ENCODE measurements around the gene DEXI. TPM values are rescaled to one million over a fixed set of nuclear protein-coding genes. Genes with fewer than 3 reads are reported as not detected.
A peak's percentile ranks its signal among the peaks of the same experiment; 100 is the strongest.

The DEXI gene
- total RNA-seq, 1 experiment from 2014 or later, result 52.8 TPM

DNA sequence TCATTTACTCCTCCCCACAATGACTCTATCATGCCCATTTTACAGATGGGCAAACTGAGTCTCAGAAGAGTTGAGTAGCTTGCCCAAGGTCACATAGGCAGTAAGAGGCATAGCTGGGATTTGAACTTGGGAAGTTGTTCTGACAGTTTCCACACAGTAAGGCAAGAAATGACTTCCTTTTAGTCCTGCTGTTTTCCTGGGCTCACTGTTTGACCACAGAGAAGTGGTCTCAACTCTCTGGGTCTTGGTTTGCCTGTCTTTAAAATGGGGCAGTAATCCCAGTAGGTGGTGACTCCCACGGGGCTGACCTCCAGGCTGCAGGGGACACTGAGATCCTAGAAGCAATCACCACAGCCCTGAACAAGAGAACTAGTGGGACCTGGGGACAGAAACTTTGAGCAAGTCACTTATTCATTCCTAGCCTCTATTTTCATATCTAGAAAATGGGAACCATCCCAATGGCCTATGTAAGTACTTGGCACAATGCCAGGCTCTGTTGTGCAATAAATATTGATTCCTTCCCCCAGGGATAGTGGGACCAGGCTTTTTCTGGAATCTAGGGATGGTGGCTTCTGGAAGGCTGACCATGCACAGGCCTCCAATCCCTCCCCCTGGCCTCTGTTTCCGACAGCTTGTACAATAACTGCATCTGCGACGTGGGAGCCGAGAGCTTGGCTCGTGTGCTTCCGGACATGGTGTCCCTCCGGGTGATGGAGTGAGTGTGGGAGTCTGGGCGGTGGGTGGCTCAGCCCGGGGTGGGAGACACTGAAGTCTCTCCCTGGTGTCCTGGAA lies 20.5 kb downstream of the DEXI start:
- DNase-seq (ENCODE audit: low read depth, low spot score), result no peak
- in situ Hi-C loops (cut with HindIII; ENCODE audit: low pct_unique_long_range_greater_than_20kb, low sequenced_read_pairs), result no loop called here

DNA sequence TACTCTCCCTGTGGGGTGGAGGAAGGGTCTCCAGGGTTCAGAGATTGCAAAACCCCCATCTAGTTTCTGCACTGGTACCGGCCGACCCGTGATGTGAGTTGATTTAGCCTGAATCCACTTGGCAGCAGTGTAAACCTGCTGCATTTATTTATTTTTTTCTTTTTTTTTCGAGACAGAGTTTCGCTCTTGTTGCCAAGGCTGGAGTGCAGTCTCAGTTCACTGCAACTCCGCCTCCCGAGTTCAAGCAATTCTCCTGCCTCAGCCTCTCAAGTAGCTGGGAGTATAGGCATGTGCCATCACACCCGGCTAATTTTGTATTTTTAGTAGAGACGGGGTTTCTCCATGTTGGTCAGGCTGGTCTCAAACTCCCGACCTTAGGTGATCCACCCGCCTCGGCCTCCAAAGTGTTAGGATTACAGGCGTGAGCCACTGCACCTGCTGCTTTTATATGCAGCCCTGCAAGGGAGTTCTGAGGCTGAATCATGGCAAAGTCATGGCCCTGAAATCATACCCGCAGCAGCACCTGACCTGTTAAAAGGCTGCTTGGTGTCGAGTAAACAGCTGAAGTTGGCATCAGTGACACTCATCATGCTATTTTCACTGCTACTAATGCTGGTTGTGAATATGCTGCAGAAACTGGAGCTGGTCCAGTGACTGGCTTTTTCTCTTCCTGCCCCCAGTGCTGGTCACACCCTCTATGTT lies 21.4 kb downstream of the DEXI start:
- DNase-seq (ENCODE audit: low read depth, low spot score), result no peak
- in situ Hi-C loops (cut with HindIII; ENCODE audit: low pct_unique_long_range_greater_than_20kb, low sequenced_read_pairs), result no loop called here

DNA sequence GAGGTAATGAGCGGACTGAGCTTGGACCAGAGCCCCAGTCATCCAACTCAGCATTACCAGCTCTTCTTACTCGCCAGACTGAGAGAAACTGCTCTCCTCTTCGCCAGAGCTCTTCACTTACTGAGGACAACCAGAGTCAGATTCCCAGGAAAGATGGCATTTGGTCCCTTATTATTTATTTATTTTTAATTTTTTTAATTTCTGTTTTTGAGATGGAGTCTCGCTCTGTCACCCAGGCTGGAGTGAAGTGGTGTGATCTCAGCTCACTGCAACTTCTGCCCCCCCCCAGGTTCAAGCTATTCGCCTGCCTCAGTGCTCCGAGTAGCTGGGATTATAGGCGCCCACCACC lies 23.3 kb downstream of the DEXI start:
- in situ Hi-C loops (cut with HindIII; ENCODE audit: low pct_unique_long_range_greater_than_20kb, low sequenced_read_pairs), result no loop called here
- no peak for DNase-seq (ENCODE audit: low read depth, low spot score)

DNA sequence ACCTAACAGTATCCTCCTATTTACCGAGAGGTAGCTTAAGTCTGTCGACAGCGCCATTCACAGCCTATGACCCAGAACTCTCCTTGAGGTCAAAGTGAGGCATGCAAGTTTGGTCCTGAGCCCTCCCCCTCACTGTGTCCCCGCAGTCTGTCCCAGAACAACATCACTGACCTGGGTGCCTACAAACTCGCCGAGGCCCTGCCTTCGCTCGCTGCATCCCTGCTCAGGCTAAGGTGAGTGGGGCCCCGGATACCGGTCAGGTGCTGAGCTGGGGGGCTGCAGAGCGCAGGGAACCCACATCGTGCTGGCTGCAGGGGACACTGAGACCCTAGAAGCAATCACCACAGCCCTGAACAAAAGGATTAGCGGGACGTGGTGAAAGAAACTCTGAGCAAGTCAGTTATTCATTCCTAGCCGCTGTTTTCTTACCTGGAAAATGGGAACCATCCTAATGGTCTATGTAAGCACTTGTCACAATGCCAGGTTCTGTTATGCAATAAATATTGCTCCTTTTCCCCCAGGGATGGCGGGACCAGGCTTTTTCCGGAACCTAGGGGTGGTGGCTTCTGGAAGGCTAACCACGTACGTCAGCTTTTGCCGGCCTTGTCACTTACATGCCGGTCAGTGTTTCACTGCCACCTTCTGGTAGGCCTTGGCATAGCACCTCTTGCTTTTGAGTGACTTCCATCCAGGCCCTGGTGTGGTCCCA lies 23.8 kb downstream of the DEXI start:
- in situ Hi-C loops (cut with HindIII; ENCODE audit: low pct_unique_long_range_greater_than_20kb, low sequenced_read_pairs), result no loop called here
- DNase-seq (ENCODE audit: low read depth, low spot score), result peak; percentile 92

DNA sequence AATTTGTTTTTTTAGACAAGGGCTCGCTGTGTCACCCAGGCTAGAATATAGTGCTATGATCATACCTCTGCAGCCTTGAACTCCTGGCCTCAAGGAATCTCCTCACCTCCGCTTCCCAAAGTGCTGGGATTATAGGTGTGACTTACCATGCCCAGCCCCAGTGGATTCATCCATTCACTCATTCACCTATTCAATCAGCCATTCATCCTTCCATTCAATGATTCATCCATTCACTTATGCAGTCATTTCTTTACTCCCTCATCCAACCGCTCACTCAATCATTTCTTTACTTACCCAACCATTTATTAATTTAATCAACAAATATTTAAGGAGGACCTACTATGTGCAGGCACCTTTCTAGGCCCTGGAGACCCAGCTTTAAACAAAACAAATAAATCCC lies 25.7 kb downstream of the DEXI start:
- DNase-seq (ENCODE audit: low read depth, low spot score), result no peak
- in situ Hi-C loops (cut with HindIII; ENCODE audit: low pct_unique_long_range_greater_than_20kb, low sequenced_read_pairs), result no loop called here

DNA sequence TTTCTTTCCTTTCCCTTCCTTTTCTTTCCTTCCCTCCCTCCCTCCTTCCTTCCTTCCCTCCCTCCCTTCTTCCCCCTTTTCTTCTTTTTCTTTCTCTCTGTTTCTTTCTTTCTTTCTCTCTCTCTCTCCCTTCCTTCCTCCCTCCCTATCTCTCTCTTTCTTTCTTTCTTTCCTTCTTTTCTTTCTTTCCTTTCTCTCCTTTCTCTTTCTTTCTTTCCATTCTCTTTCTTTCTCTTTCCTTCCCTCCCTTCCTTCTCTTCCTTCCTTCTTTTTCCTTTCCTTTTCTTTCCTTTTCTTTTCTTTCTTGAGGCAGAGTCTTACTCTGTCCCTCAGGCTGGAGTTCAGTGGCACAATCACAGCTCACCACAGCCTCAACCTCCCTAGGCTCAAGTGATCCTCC lies 31.0 kb downstream of the DEXI start:
- DNase-seq (ENCODE audit: low read depth, low spot score), result no peak

DNA sequence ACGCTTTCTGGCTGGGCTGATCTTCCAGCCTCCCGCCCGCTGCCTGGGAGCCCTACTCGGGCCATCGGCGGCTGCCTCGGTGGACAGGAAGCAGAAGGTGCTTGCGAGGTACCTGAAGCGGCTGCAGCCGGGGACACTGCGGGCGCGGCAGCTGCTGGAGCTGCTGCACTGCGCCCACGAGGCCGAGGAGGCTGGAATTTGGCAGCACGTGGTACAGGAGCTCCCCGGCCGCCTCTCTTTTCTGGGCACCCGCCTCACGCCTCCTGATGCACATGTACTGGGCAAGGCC lies 34.6 kb downstream of the DEXI start:
- no peak for DNase-seq (ENCODE audit: low read depth, low spot score)
- in situ Hi-C loops (cut with HindIII; ENCODE audit: low pct_unique_long_range_greater_than_20kb, low sequenced_read_pairs), result no loop called here

More for the DNA sequence above, 31.0 kb downstream of the DEXI start:
- in situ Hi-C loops (cut with HindIII; ENCODE audit: low pct_unique_long_range_greater_than_20kb, low sequenced_read_pairs), result no loop called here

DNA sequence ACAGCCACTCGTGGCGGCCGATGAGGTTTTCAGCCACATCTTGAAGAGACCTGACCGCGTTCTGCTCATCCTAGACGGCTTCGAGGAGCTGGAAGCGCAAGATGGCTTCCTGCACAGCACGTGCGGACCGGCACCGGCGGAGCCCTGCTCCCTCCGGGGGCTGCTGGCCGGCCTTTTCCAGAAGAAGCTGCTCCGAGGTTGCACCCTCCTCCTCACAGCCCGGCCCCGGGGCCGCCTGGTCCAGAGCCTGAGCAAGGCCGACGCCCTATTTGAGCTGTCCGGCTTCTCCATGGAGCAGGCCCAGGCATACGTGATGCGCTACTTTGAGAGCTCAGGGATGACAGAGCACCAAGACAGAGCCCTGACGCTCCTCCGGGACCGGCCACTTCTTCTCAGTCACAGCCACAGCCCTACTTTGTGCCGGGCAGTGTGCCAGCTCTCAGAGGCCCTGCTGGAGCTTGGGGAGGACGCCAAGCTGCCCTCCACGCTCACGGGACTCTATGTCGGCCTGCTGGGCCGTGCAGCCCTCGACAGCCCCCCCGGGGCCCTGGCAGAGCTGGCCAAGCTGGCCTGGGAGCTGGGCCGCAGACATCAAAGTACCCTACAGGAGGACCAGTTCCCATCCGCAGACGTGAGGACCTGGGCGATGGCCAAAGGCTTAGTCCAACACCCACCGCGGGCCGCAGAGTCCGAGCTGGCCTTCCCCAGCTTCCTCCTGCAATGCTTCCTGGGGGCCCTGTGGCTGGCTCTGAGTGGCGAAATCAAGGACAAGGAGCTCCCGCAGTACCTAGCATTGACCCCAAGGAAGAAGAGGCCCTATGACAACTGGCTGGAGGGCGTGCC lies 35.1 kb downstream of the DEXI start:
- no peak for DNase-seq (ENCODE audit: low read depth, low spot score)
- in situ Hi-C loops (cut with HindIII; ENCODE audit: low pct_unique_long_range_greater_than_20kb, low sequenced_read_pairs), result no loop called here

DNA sequence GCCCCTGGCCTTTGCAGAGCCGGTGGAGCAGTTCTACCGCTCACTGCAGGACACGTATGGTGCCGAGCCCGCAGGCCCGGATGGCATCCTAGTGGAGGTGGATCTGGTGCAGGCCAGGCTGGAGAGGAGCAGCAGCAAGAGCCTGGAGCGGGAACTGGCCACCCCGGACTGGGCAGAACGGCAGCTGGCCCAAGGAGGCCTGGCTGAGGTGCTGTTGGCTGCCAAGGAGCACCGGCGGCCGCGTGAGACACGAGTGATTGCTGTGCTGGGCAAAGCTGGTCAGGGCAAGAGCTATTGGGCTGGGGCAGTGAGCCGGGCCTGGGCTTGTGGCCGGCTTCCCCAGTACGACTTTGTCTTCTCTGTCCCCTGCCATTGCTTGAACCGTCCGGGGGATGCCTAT lies 35.8 kb downstream of the DEXI start:
- in situ Hi-C loops (cut with HindIII; ENCODE audit: low pct_unique_long_range_greater_than_20kb, low sequenced_read_pairs), result no loop called here
- DNase-seq (ENCODE audit: low read depth, low spot score), result no peak

DNA sequence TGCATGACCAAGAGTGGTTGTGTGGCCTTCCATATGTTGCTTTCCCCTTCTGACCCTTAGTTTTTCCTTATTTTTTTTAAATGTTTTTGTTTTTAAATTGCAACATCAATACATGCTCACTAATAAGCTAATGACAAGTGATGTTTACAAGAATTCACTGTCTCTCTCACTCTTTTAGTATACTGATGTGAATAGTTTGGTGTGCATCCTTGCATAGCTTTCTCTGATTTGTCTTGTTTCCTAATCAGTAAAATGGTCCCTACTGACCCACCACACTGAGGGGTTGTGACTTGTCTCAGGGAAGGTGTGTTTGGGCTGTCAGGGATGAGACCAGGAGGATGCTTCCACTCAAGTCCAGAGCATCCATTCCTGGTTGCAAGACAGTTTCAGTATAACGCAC lies 39.3 kb downstream of the DEXI start:
- in situ Hi-C loops (cut with HindIII; ENCODE audit: low pct_unique_long_range_greater_than_20kb, low sequenced_read_pairs), result no loop called here
- no peak for DNase-seq (ENCODE audit: low read depth, low spot score)

DNA sequence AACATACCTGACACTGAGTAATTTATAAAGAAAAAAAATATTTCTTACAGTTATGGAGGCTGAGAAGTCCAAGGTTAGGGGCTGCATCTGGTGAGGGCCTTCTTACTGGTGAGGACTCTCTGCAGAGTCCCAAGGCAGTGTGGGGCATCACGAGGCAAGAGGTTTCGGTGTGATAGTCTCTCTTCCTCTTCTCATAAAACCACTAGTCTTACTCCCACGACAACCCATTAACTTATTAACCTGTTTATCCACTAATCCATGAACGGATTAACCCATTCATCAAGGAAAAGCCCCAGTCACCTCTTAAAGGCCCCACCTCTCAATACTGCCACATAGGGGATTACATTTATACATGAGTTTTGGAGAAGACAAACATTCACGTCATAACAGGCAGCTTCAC lies 45.1 kb downstream of the DEXI start:
- DNase-seq (ENCODE audit: low read depth, low spot score), result no peak
- in situ Hi-C loops (cut with HindIII; ENCODE audit: low pct_unique_long_range_greater_than_20kb, low sequenced_read_pairs), result no loop called here

DNA sequence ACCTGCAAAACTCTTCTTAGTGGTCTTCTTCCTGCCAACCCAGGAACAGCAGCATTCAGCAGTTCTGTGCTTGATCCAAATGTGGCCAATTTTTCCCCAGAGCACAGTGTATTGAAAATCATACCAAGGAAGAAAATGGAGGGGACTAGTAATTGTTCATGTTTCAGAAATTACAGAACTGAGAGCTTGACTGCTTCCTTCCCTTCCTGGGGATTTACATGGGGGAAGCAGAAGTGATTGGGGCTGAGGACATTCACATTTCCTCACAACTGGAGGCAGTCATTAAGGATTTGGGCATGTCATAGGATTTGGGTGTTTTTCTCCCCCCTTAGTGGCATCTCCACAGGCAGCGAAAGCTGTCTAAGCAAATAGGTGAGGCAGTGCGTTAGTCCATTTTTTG lies 45.5 kb downstream of the DEXI start:
- no peak for DNase-seq (ENCODE audit: low read depth, low spot score)
- in situ Hi-C loops (cut with HindIII; ENCODE audit: low pct_unique_long_range_greater_than_20kb, low sequenced_read_pairs), result no loop called here

DNA sequence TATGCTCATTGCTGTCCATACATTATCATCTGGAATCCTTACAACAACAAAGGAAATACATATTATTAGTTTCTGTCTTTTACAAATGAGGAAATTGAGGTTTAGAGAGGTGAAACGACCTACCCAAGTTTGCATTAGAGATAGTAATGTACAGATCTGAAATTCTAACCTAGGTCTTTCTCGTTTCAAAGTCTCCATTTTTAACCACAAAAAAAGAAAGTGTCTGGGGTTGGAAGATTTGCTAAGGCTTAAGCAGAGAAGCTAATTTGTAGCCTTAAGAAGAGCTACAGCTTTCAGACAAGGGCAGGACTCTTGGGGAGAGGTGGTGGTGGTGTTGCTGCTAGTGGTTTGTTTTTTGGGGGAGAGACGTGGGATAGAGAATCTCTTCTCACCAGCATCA lies 46.1 kb downstream of the DEXI start:
- DNase-seq (ENCODE audit: low read depth, low spot score), result no peak
- in situ Hi-C loops (cut with HindIII; ENCODE audit: low pct_unique_long_range_greater_than_20kb, low sequenced_read_pairs), result no loop called here

DNA sequence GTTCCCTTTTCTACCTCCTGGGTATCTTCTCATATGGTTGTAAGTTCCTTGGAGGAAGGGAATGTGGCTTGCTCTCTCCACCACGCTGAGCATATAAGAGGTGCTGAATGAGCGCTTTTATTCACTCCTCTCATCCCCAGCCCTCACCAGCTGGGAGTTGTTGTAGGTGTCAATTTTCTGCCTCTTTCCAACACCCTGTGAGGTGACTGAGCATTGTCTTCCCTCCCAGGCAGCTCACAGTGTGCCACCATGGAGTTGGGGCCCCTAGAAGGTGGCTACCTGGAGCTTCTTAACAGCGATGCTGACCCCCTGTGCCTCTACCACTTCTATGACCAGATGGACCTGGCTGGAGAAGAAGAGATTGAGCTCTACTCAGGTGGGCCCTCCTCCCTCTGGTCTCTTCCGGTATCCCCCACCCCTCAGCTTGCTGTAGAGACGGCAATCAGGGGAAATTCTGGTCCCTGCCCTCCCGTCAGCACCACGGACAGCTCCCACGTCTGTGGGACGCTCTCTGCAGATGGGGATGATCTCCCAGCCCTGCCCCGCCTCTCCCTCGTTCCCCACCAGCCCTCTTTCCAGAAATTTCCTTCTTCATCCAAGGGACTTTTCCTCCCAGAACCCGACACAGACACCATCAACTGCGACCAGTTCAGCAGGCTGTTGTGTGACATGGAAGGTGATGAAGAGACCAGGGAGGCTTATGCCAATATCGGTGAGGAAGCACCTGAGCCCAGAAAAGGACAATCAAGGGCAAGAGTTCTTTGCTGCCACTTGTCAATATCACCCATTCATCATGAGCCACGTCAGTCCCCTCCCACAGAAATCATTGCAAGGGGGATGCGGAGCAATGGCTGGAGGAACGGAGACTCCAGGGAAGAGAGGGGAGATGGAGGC lies 47.0 kb downstream of the DEXI start:
- DNase-seq (ENCODE audit: low read depth, low spot score), result peak; percentile 19
- in situ Hi-C loops (cut with HindIII; ENCODE audit: low pct_unique_long_range_greater_than_20kb, low sequenced_read_pairs), result no loop called here

DNA sequence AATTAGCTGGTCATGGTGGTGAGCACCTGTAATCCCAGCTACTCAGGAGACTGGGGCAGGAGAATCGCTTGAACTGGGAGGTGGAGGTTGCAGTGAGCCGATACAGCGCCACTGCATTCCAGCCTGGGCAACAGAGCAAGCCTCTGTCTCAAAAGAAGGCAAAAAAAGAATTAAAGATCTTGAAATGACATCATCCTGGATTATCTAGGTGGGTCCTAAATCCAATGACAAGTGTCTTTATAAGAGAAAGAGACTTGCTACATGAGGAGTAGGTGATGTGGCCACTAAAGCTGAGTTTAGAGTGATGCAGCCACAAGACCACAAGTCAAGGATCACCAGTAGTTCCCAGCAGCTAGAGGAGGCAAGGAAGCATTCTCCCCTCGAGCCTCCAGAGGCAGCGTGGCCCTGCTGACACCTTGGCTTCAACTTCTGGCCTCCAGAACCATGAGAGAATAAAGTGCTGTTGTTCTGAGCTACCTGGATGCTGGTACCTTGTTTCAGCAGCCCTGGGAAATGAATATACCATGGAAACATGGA lies 49.4 kb downstream of the DEXI start:
- no peak for DNase-seq (ENCODE audit: low read depth, low spot score)
- in situ Hi-C loops (cut with HindIII; ENCODE audit: low pct_unique_long_range_greater_than_20kb, low sequenced_read_pairs), result no loop called here

DNA sequence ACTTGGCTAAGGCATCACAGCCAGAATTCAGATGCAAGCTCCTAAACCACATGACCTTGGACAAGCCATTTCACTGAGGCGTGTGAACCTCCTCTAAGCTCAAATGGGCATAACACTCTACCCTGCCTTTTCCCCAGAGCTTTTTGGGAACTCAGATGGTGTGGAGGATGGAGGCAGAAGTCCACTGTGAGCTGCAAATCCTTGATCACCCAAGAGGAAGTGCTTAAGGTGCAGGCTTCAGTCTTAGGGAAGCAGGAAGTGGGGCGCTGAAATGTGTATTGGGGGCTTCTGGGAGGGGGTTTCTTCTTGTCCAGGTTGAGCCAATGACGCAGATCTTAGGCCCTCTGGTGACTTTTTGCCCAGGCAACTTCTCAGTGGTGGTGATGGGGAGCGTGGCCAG lies 52.4 kb downstream of the DEXI start:
- in situ Hi-C loops (cut with HindIII; ENCODE audit: low pct_unique_long_range_greater_than_20kb, low sequenced_read_pairs), result no loop called here
- no peak for DNase-seq (ENCODE audit: low read depth, low spot score)

DNA sequence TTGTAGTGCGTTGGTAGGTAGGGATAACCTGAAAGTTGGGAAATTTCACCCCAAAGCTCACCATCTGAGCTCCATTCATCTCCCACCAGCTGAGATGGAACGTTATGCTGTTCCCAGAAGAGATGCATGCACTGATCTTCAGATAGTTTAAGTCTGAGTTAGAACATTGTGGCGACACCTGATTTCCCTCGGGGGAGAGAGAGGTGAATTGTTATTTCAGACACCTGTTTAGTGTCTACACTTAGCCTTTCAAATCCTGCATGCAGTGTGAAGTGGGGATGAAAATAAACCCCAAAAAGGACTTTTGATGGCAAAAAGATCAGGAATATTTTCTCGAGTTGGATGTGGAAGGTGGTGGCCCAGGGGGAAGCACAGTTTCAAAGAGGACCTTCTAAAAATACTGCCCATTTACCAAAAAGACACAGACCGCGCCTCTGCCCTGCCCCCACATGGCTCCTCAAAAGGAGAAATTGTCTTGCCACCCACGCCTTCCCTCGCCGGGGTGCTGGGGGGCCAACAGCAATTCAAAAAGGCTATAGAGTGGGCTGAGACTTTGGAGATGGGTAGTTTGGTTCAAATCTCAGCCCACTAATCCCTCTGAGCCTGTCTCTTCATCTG lies 53.8 kb downstream of the DEXI start:
- no peak for DNase-seq (ENCODE audit: low read depth, low spot score)
- in situ Hi-C loops (cut with HindIII; ENCODE audit: low pct_unique_long_range_greater_than_20kb, low sequenced_read_pairs), result no loop called here

Data from SK-MEL-5 (cell line).